NCI-H2196 (cell line): ENCODE data around the gene ARRDC3.

Experiments used
- DNase-seq: peaks from one replicate; lab custom pipeline; 2025; ENCODE audit not compliant: unreplicated experiment; lab: John Stamatoyannopoulos, UW

Gene ARRDC3

GRCh38 chr5:91384671-91385430 is 1.7 kb upstream of the ARRDC3 start:
- DNase-seq = peak; percentile 66

- no peak for DNase-seq
Measured at GRCh38 chr5:91383956-91384300, 811 bp upstream of the ARRDC3 start.

- DNase-seq = peak; percentile 7
Measured at GRCh38 chr5:91382530-91383026, 539 bp downstream of the ARRDC3 start.

- DNase-seq = peak; percentile 44
Measured at GRCh38 chr5:91381774-91382359, 1.2 kb downstream of the ARRDC3 start.

GRCh38 chr5:91381239-91381773 is 1.8 kb downstream of the ARRDC3 start:
- DNase-seq = no peak

- peak; percentile 81 for DNase-seq
Measured at GRCh38 chr5:91380491-91381238, 2.5 kb downstream of the ARRDC3 start.

GRCh38 chr5:91379914-91380490 is 3.1 kb downstream of the ARRDC3 start:
- DNase-seq = peak; percentile 84

GRCh38 chr5:91379246-91379913 is 3.7 kb downstream of the ARRDC3 start:
- no peak for DNase-seq

GRCh38 chr5:91378752-91379211 is 4.3 kb downstream of the ARRDC3 start:
- DNase-seq = no peak

- no peak for DNase-seq
Measured at GRCh38 chr5:91374893-91375520, 8.1 kb downstream of the ARRDC3 start.

GRCh38 chr5:91373600-91373999 is 9.5 kb downstream of the ARRDC3 start:
- DNase-seq = no peak

- DNase-seq = no peak
Measured at GRCh38 chr5:91373006-91373405, 10.1 kb downstream of the ARRDC3 start.

- DNase-seq = no peak
Measured at GRCh38 chr5:91369480-91369879, 13.6 kb downstream of the ARRDC3 start.

- no peak for DNase-seq
Measured at GRCh38 chr5:91367908-91368648, 15.0 kb downstream of the ARRDC3 start.

- DNase-seq = no peak
Measured at GRCh38 chr5:91367344-91367743, 15.8 kb downstream of the ARRDC3 start.

- DNase-seq = no peak
Measured at GRCh38 chr5:91366551-91366950, 16.6 kb downstream of the ARRDC3 start.

- no peak for DNase-seq
Measured at GRCh38 chr5:91365498-91365897, 17.6 kb downstream of the ARRDC3 start.

- DNase-seq = no peak
Measured at GRCh38 chr5:91362935-91363334, 20.2 kb downstream of the ARRDC3 start.

- no peak for DNase-seq
Measured at GRCh38 chr5:91361790-91362189, 21.3 kb downstream of the ARRDC3 start.
